Measurements from ENCODE around the gene DSCAM.

GRCh38 chr21:40625991-40626390, 221.0 kb downstream of the DSCAM start:
- no peak for TF ChIP-seq CTCF (IDR thresholded peaks at IDR 0.05)
- TF ChIP-seq EZH2phosphoT487 (IDR thresholded peaks at IDR 0.05), result no peak
